MM.1S (cell line): ENCODE data around the gene LMBR1.

Experiments used
- DNase-seq: peaks from one replicate; pipeline ENCODE4 v3.0.0-alpha.2; 2015
- H2AFZ ChIP-seq: fragments of 300-600 bp; sonication (generic); 2 replicates; pipeline ENCODE4 v1.6.0; 2016; ENCODE audit warnings: antibody characterized with exemption, low read length
- H3F3A ChIP-seq: fragments of 300-600 bp; sonication (generic); 2 replicates; pipeline ENCODE4 v1.6.1; 2016; ENCODE audit warnings: mild to moderate bottlenecking, antibody characterized with exemption, low read length, moderate library complexity, mixed read lengths; ENCODE audit not compliant: insufficient read depth
- H3K27ac ChIP-seq: fragments of 300-600 bp; sonication (generic); 2 replicates; pipeline ENCODE4 v1.5.1; 2016; ENCODE audit warnings: mild to moderate bottlenecking, low read length
- H3K27me3 ChIP-seq: fragments of 300-600 bp; sonication (generic); replicated peaks from 2 replicates; pipeline ENCODE4 v1.6.0; 2016; ENCODE audit warnings: low read length; ENCODE audit not compliant: insufficient read depth
- H3K36me3 ChIP-seq: fragments of 300-600 bp; sonication (generic); replicated peaks from 2 replicates; pipeline ENCODE4 v1.6.1; 2016; ENCODE audit warnings: mild to moderate bottlenecking, low read length, mixed read lengths; ENCODE audit not compliant: insufficient read depth
- H3K4me1 ChIP-seq: fragments of 300-600 bp; sonication (generic); 2 replicates; pipeline ENCODE4 v1.6.1; 2016; ENCODE audit warnings: low read length, mixed read lengths
- H3K4me2 ChIP-seq: fragments of 300-600 bp; sonication (generic); 2 replicates; pipeline ENCODE4 v1.6.0; 2016; ENCODE audit warnings: low read depth, low read length
- H3K4me3 ChIP-seq: fragments of 300-600 bp; sonication (generic); 2 replicates; pipeline ENCODE4 v1.5.1; 2016; ENCODE audit warnings: low read length, mixed read lengths
- H3K79me2 ChIP-seq: fragments of 300-600 bp; sonication (generic); 2 replicates; pipeline ENCODE4 v1.6.1; 2016; ENCODE audit warnings: mixed run types, low read length, mixed read lengths
- H3K9ac ChIP-seq: fragments of 300-600 bp; sonication (generic); 2 replicates; pipeline ENCODE4 v1.6.1; 2016; ENCODE audit warnings: low read length, mixed read lengths
- H3K9me2 ChIP-seq: fragments of 300-600 bp; sonication (generic); replicated peaks from 2 replicates; pipeline ENCODE4 v1.6.1; 2016; ENCODE audit warnings: mild to moderate bottlenecking, low read length, mixed read lengths; ENCODE audit not compliant: insufficient read depth
- H3K9me3 ChIP-seq: fragments of 300-600 bp; sonication (generic); replicated peaks from 2 replicates; pipeline ENCODE4 v1.6.1; 2016; ENCODE audit warnings: mild to moderate bottlenecking, low read length, mixed read lengths; ENCODE audit not compliant: insufficient read depth
- H4K20me1 ChIP-seq: fragments of 300-600 bp; sonication (generic); 2 replicates; pipeline ENCODE4 v1.6.1; 2016; ENCODE audit warnings: mild to moderate bottlenecking, low read length, moderate library complexity, mixed read lengths; ENCODE audit not compliant: insufficient read depth
- CTCF ChIP-seq: fragments of 300-600 bp; sonication (generic); IDR thresholded peaks from 2 replicates; pipeline ENCODE4 v1.5.1; 2016; ENCODE audit warnings: antibody characterized with exemption, low read length, mixed read lengths
- EZH2 ChIP-seq: fragments of 300-600 bp; sonication (generic); optimal IDR thresholded peaks from 2 replicates; pipeline ENCODE3; 2017; ENCODE audit warnings: low read depth, mild to moderate bottlenecking, antibody characterized with exemption, low read length, mixed read lengths
- EZH2phosphoT487 ChIP-seq: fragments of 300-600 bp; sonication (generic); IDR thresholded peaks from 2 replicates; pipeline ENCODE4 v1.6.1; 2018; ENCODE audit warnings: antibody characterized with exemption, low read length

The LMBR1 gene

GRCh38 chr7:156785998-156786543 is 106.9 kb downstream of the LMBR1 start:
- no peaks in the 10 kb centered on the region for H3K27me3 ChIP-seq
- no peak overlapping the region for H3K4me2 ChIP-seq
- no peaks in the 10 kb centered on the region for H3K79me2 ChIP-seq
- no peak overlapping the region for H3K27ac ChIP-seq
- H3K9ac ChIP-seq: no peak overlapping the region
- no peaks in the 10 kb centered on the region for H3K9me2 ChIP-seq
- no peaks in the 10 kb centered on the region for H3F3A ChIP-seq
- no peak overlapping the region for H3K4me3 ChIP-seq
- H3K36me3 ChIP-seq: no peaks in the 10 kb centered on the region
- DNase-seq: no peak
- no peaks in the 10 kb centered on the region for H4K20me1 ChIP-seq
- TF ChIP-seq EZH2phosphoT487 (no peak), EZH2 (no peak), CTCF (no peak)
- no peaks in the 10 kb centered on the region for H3K9me3 ChIP-seq
- no peaks in the 10 kb centered on the region for H3K4me1 ChIP-seq
- no peak overlapping the region for H2AFZ ChIP-seq

GRCh38 chr7:156783864-156784263 is 109.1 kb downstream of the LMBR1 start:
- TF ChIP-seq EZH2phosphoT487: no peak
- no peak for TF ChIP-seq EZH2
- no peak for TF ChIP-seq CTCF
- Histone ChIP-seq H4K20me1 (no peaks in the 10 kb centered on the region), H3K27me3 (no peaks in the 10 kb centered on the region), H3K9me3 (no peaks in the 10 kb centered on the region), H3K4me2 (no peak overlapping the region), H3F3A (no peaks in the 10 kb centered on the region), H3K27ac (no peak overlapping the region), H3K4me3 (no peak overlapping the region), H3K9ac (no peak overlapping the region), H3K9me2 (no peaks in the 10 kb centered on the region), H3K4me1 (no peaks in the 10 kb centered on the region), H2AFZ (no peak overlapping the region), H3K36me3 (no peaks in the 10 kb centered on the region), H3K79me2 (no peaks in the 10 kb centered on the region)
- DNase-seq: no peak

- DNase-seq: no peak
- Histone ChIP-seq H3K4me2 (no peak overlapping the region), H4K20me1 (no peaks in the 10 kb centered on the region), H3F3A (no peaks in the 10 kb centered on the region), H3K4me3 (no peak overlapping the region), H3K4me1 (no peaks in the 10 kb centered on the region), H2AFZ (no peak overlapping the region), H3K9me2 (no peaks in the 10 kb centered on the region), H3K27ac (no peak overlapping the region; the same call in 1 of the 2 replicates), H3K9me3 (no peaks in the 10 kb centered on the region), H3K27me3 (no peaks in the 10 kb centered on the region), H3K79me2 (no peaks in the 10 kb centered on the region), H3K36me3 (no peaks in the 10 kb centered on the region), H3K9ac (no peak overlapping the region)
- TF ChIP-seq EZH2 (no peak), CTCF (no peak), EZH2phosphoT487 (no peak)
These were observed 111.0 kb downstream of the LMBR1 start for GRCh38 chr7:156781972-156782371.
